Colonic mucosa (tissue), 4 donors: ENCODE measurements around the gene NIN. TPM values are rescaled to one million over a fixed set of nuclear protein-coding genes. Genes with fewer than 3 reads are reported as not detected.

Source experiments
- DNase-seq: peaks from one replicate; pipeline ENCODE4 v3.0.0-alpha.2; 2020
- H3K27ac ChIP-seq: fragments of 200-600 bp; one replicate; pipeline ENCODE4 v1.8.0; 2021
- H3K27me3 ChIP-seq: fragments of 200-600 bp; one replicate; pipeline ENCODE4 v1.8.0; 2021
- H3K36me3 ChIP-seq: fragments of 200-600 bp; one replicate; pipeline ENCODE4 v1.8.0; 2021
- H3K4me1 ChIP-seq: fragments of 200-600 bp; one replicate; pipeline ENCODE4 v1.8.0; 2021; ENCODE audit warnings: mild to moderate bottlenecking
- H3K4me3 ChIP-seq: fragments of 200-600 bp; one replicate; pipeline ENCODE4 v1.8.0; 2021
- H3K9ac ChIP-seq, 2 donors: one replicate each; pipeline ENCODE4 v1.7.0; 2013; ENCODE audit warnings: control low read depth in 2 of 2, low read depth in 2 of 2, low read length in 2 of 2
- H3K9me3 ChIP-seq: fragments of 200-600 bp; one replicate; pipeline ENCODE4 v1.8.0; 2021
- CTCF ChIP-seq: fragments of 200-600 bp; IDR thresholded peaks from one replicate; pipeline ENCODE4 v1.8.0; 2022; ENCODE audit warnings: antibody characterized with exemption, mild to moderate bottlenecking
- intact Hi-C: fragments of 100-400 bp; cut with DNase I; formaldehyde crosslinking; loops from one replicate; pipeline ENCODE4 v1.14.1; 2022
- total RNA-seq, 2 donors: library from RNA; stranded (reverse); fragmentation: NEBNext Ultra II Directional in 1 of 2; extraction: Animal tissue kit (Norgen Biotek cat#: 25700) in 1 of 2; gene quantifications; one replicate each; pipeline ENCODE4 v1.2.1, GENCODE V29; 2021
- donor health status: healthy.
- donor health status: DM: no; HTN: no; CAD: no.
- donor health status: DM: no; HTN: no; CAD: no.

Gene NIN
- total RNA-seq, 2 donors from 2014 or later, result 13.7 to 19.8 TPM

GRCh38 chr14:50786751-50787464 lies 44.1 kb downstream of the NIN start:
- no peak overlapping the region for H3K27ac ChIP-seq
- H3K9me3 ChIP-seq, result no peaks in the 10 kb centered on the region
- H3K27me3 ChIP-seq, result no peaks in the 10 kb centered on the region
- no peak for TF ChIP-seq CTCF
- no peak overlapping the region for H3K4me3 ChIP-seq
- DNase-seq, result no peak
- H3K4me1 ChIP-seq, result no peaks in the 10 kb centered on the region
- intact Hi-C loops, result no loop called here
- no peak overlapping the region for H3K9ac ChIP-seq
- no peaks in the 10 kb centered on the region for H3K36me3 ChIP-seq

- Histone ChIP-seq H3K4me3 (no peak overlapping the region), H3K4me1 (no peaks in the 10 kb centered on the region), H3K9ac (no peak overlapping the region), H3K9me3 (no peaks in the 10 kb centered on the region), H3K27me3 (no peaks in the 10 kb centered on the region), H3K36me3 (no peaks in the 10 kb centered on the region), H3K27ac (no peak overlapping the region)
- DNase-seq, result no peak
- no peak for TF ChIP-seq CTCF
- intact Hi-C loops, result no loop called here
These were observed 45.4 kb downstream of the NIN start for GRCh38 chr14:50785457-50786063.

GRCh38 chr14:50784683-50785456 lies 46.1 kb downstream of the NIN start:
- Histone ChIP-seq H3K36me3 (no peaks in the 10 kb centered on the region), H3K27ac (no peak overlapping the region), H3K27me3 (no peaks in the 10 kb centered on the region), H3K9ac (no peak overlapping the region), H3K4me1 (no peaks in the 10 kb centered on the region), H3K4me3 (no peak overlapping the region), H3K9me3 (no peaks in the 10 kb centered on the region)
- TF ChIP-seq CTCF, result no peak
- intact Hi-C loops, result no loop called here
- no peak for DNase-seq

- H3K4me3 ChIP-seq, result no peak overlapping the region
- no peaks in the 10 kb centered on the region for H3K27me3 ChIP-seq
- H3K4me1 ChIP-seq, result no peaks in the 10 kb centered on the region
- intact Hi-C loops, result no loop called here
- no peaks in the 10 kb centered on the region for H3K9me3 ChIP-seq
- no peak overlapping the region for H3K9ac ChIP-seq
- H3K27ac ChIP-seq, result no peak overlapping the region
- no peak for DNase-seq
- no peaks in the 10 kb centered on the region for H3K36me3 ChIP-seq
- no peak for TF ChIP-seq CTCF
These were observed 47.4 kb downstream of the NIN start for GRCh38 chr14:50783563-50783962.

GRCh38 chr14:50780393-50780792 lies 50.6 kb downstream of the NIN start:
- no peak for TF ChIP-seq CTCF
- no peaks in the 10 kb centered on the region for H3K9me3 ChIP-seq
- H3K36me3 ChIP-seq, result no peaks in the 10 kb centered on the region
- no peaks in the 10 kb centered on the region for H3K4me1 ChIP-seq
- DNase-seq, result no peak
- no peak overlapping the region for H3K27ac ChIP-seq
- H3K4me3 ChIP-seq, result no peak overlapping the region
- intact Hi-C loops, result no loop called here
- H3K9ac ChIP-seq, result no peak overlapping the region
- no peaks in the 10 kb centered on the region for H3K27me3 ChIP-seq
